Astrocyte (in vitro differentiated cells and primary cell): ENCODE results near the gene CCT8. TPM values are rescaled to one million over a fixed set of nuclear protein-coding genes. Genes with fewer than 3 reads are reported as not detected.
"Not testable (repeated sequence)": the region's sequence is repeated elsewhere in the genome, so short reads cannot be mapped to it uniquely, and the experiment has no call there.

Experiments
- DNase-seq: peaks from one replicate; pipeline ENCODE4 v3.0.0-alpha.2; 2010; ENCODE audit warnings: low read depth
- FAIRE-seq: peaks from 2 replicates; lab custom pipeline; 2011; peaks lifted over from hg19 to GRCh38; lab: Jason Lieb, UNC
- H2AFZ ChIP-seq: 2 replicates; pipeline ENCODE4 v1.6.0; 2012; ENCODE audit warnings: low read depth, low read length, inconsistent platforms
- H3K27ac ChIP-seq: 2 replicates; pipeline ENCODE4 v1.5.1; 2011; ENCODE audit warnings: low read depth, low read length, inconsistent platforms
- H3K27me3 ChIP-seq: 2 replicates; pipeline ENCODE4 v1.6.0; 2011; ENCODE audit warnings: low read length, inconsistent platforms; ENCODE audit not compliant: insufficient read depth
- H3K36me3 ChIP-seq: 2 replicates; pipeline ENCODE4 v1.5.1; 2011; ENCODE audit warnings: low read length, inconsistent platforms; ENCODE audit not compliant: insufficient read depth
- H3K4me1 ChIP-seq: 2 replicates; pipeline ENCODE4 v1.5.1; 2011; ENCODE audit warnings: low read length, inconsistent platforms; ENCODE audit not compliant: insufficient read depth
- H3K4me2 ChIP-seq: 2 replicates; pipeline ENCODE4 v1.6.0; 2012; ENCODE audit warnings: low read length, inconsistent platforms
- H3K4me3 ChIP-seq: 2 replicates; pipeline ENCODE4 v1.5.1; 2011; ENCODE audit warnings: low read depth, mild to moderate bottlenecking, low read length, inconsistent platforms; ENCODE audit not compliant: insufficient read depth
- H3K79me2 ChIP-seq: 2 replicates; pipeline ENCODE4 v1.6.0; 2012; ENCODE audit warnings: mild to moderate bottlenecking, low read length, inconsistent platforms; ENCODE audit not compliant: insufficient read depth
- H3K9ac ChIP-seq: 2 replicates; pipeline ENCODE4 v1.6.0; 2012; ENCODE audit warnings: mild to moderate bottlenecking, low read length, inconsistent platforms
- H3K9me3 ChIP-seq: 2 replicates; pipeline ENCODE4 v1.5.1; 2012; ENCODE audit warnings: low read depth, mild to moderate bottlenecking, low read length, inconsistent platforms; ENCODE audit not compliant: insufficient read depth
- H4K20me1 ChIP-seq: 2 replicates; pipeline ENCODE4 v1.6.0; 2012; ENCODE audit warnings: low read length, inconsistent platforms; ENCODE audit not compliant: insufficient read depth
- H3K27ac Mint-ChIP-seq: one replicate; pipeline ENCODE4 v1.8.0; 2021; ENCODE audit warnings: mild to moderate bottlenecking, mixed read lengths; ENCODE audit not compliant: unreplicated experiment
- H3K27me3 Mint-ChIP-seq: one replicate; pipeline ENCODE4 v1.8.0; 2021; ENCODE audit warnings: low read depth, mixed read lengths; ENCODE audit not compliant: unreplicated experiment
- H3K36me3 Mint-ChIP-seq: one replicate; pipeline ENCODE4 v1.8.0; 2021; ENCODE audit warnings: low read depth, mixed read lengths; ENCODE audit not compliant: unreplicated experiment
- H3K4me1 Mint-ChIP-seq: one replicate; pipeline ENCODE4 v1.8.0; 2021; ENCODE audit warnings: low read depth, mixed read lengths; ENCODE audit not compliant: unreplicated experiment
- H3K4me3 Mint-ChIP-seq: one replicate; pipeline ENCODE4 v1.8.0; 2021; ENCODE audit warnings: mild to moderate bottlenecking, moderate library complexity, mixed read lengths; ENCODE audit not compliant: unreplicated experiment
- H3K9me3 Mint-ChIP-seq: one replicate; pipeline ENCODE4 v1.8.0; 2021; ENCODE audit warnings: mild to moderate bottlenecking, mixed read lengths; ENCODE audit not compliant: unreplicated experiment
- EZH2 ChIP-seq: IDR thresholded peaks from 2 replicates; pipeline ENCODE4 v1.6.1; 2012; ENCODE audit warnings: mild to moderate bottlenecking, low read length, inconsistent platforms; ENCODE audit not compliant: insufficient read depth
- total RNA-seq: library from RNA; stranded (reverse); gene quantifications from 2 replicates; pipeline ENCODE4 v1.2.1, GENCODE V29; 2021
- TF ChIP-seq, protein P1 (sequence below): IDR thresholded peaks from 2 replicates; pipeline ENCODE4 v1.5.1; 2011; ENCODE audit warnings: low read depth, mild to moderate bottlenecking, inconsistent platforms, low read length, moderate library complexity; ENCODE audit not compliant: insufficient read depth

Gene CCT8
- total RNA-seq, 1 donor from 2014 or later = 198 TPM

DNA sequence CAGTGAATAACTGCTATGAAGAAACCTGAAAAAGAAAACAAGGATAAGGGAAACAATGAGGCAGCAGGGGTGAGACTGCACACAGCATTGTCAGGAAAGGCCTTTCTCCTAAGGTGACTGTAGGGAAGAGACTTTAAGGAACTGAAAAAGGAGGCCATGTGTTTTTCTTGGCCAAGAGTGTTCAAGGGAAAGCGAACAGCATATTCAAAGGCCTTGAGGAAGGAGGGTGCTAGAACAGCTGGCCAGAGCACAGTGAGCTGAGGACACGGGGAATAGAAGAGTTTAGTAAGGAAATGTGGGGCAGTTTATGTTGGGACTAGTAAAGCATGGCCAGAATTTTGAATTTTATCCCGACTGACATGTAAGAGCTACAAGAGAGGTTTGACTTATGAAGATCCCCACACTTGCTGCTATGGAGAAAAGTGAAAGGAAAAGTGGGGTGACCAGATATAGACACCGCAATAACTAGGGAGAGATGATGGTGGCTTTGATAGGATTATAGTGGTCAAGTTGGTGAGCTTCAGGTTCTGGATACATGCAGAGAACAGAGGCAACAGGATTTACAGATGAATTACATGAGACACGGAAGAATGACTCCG is 55.7 kb downstream of the CCT8 start:
- FAIRE-seq = no peak

DNA sequence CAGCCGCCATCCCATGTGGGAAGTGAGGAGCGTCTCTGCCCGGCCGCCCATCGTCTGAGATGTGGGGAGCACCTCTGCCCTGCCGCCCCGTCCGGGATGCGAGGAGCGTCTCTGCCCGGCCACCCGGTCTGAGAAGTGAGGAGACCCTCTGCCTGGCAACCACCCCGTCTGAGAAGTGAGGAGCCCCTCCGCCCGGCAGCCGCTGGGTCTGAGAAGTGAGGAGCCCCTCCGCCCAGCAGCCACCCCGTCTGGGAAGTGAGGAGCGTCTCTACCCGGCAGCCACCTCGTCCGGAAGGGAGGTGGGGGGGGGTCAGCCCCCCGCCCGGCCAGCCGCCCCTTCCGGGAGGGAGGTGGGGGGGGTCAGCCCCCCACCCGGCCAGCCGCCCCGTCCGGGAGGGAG is 62.2 kb downstream of the CCT8 start:
- not testable (repeated sequence) for H3K36me3 ChIP-seq, H4K20me1 ChIP-seq, FAIRE-seq, H3K27me3 Mint-ChIP-seq, H3K4me3 ChIP-seq, H3K36me3 Mint-ChIP-seq, H3K79me2 ChIP-seq, H3K27ac ChIP-seq, H3K9me3 Mint-ChIP-seq, H3K4me1 Mint-ChIP-seq, H3K4me2 ChIP-seq, H3K27me3 ChIP-seq, H3K27ac Mint-ChIP-seq, H3K4me1 ChIP-seq, H2AFZ ChIP-seq, H3K9ac ChIP-seq, H3K4me3 Mint-ChIP-seq, H3K9me3 ChIP-seq, DNase-seq

More for the DNA sequence above, 55.7 kb downstream of the CCT8 start:
- TF ChIP-seq EZH2 = no peak
- TF ChIP-seq, protein P1, sequence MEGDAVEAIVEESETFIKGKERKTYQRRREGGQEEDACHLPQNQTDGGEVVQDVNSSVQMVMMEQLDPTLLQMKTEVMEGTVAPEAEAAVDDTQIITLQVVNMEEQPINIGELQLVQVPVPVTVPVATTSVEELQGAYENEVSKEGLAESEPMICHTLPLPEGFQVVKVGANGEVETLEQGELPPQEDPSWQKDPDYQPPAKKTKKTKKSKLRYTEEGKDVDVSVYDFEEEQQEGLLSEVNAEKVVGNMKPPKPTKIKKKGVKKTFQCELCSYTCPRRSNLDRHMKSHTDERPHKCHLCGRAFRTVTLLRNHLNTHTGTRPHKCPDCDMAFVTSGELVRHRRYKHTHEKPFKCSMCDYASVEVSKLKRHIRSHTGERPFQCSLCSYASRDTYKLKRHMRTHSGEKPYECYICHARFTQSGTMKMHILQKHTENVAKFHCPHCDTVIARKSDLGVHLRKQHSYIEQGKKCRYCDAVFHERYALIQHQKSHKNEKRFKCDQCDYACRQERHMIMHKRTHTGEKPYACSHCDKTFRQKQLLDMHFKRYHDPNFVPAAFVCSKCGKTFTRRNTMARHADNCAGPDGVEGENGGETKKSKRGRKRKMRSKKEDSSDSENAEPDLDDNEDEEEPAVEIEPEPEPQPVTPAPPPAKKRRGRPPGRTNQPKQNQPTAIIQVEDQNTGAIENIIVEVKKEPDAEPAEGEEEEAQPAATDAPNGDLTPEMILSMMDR = no peak
- H3K27me3 Mint-ChIP-seq = no peaks in the 10 kb centered on the region
- peaks cover 26% of the 10 kb centered on the region for H3K79me2 ChIP-seq
- H3K36me3 ChIP-seq = no peaks in the 10 kb centered on the region
- peak overlapping the region; percentile 96 for H3K4me3 ChIP-seq
- no peaks in the 10 kb centered on the region for H4K20me1 ChIP-seq
- peaks cover 8% of the 10 kb centered on the region for H3K4me1 ChIP-seq
- no peaks in the 10 kb centered on the region for H3K27me3 ChIP-seq
- H3K4me2 ChIP-seq = peak overlapping the region; percentile 92
- H3K4me3 Mint-ChIP-seq = peak overlapping the region; percentile 83
- peak overlapping the region; percentile 29 for H3K27ac Mint-ChIP-seq
- no peak overlapping the region for H3K9ac ChIP-seq
- no peaks in the 10 kb centered on the region for H3K9me3 ChIP-seq
- no peaks in the 10 kb centered on the region for H3K9me3 Mint-ChIP-seq
- H3K4me1 Mint-ChIP-seq = no peaks in the 10 kb centered on the region
- DNase-seq = no peak
- no peak overlapping the region for H3K27ac ChIP-seq
- H3K36me3 Mint-ChIP-seq = no peaks in the 10 kb centered on the region
- H2AFZ ChIP-seq = no peak overlapping the region

DNA sequence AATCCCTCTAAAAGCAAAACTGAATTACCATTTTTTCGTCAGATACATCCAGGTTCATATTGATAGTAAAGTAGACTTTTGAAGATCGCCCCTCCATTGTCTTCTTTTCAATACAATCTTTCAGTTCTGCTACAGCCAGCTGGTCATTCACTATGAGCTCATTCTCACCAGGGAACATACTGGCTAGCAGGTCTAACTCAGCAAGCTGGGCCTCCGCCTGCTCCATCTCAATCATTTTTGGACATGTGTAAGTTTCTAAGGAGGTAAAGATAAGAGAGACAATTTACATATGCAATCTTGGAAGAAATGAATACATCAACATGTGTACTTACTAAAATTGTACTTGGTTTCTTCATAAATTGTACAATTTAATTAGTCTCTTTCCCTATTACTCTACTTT is 65.1 kb downstream of the CCT8 start:
- H3K36me3 ChIP-seq = peaks cover 8% of the 10 kb centered on the region
- no peak overlapping the region for H3K9ac ChIP-seq
- no peaks in the 10 kb centered on the region for H3K9me3 ChIP-seq
- H3K4me3 ChIP-seq = no peak overlapping the region
- H4K20me1 ChIP-seq = no peaks in the 10 kb centered on the region
- H3K27ac ChIP-seq = no peak overlapping the region
- no peaks in the 10 kb centered on the region for H3K9me3 Mint-ChIP-seq
- peaks cover 3% of the 10 kb centered on the region for H3K4me1 Mint-ChIP-seq
- no peak overlapping the region for H3K4me3 Mint-ChIP-seq
- H3K27ac Mint-ChIP-seq = peak overlapping the region; percentile 86
- no peaks in the 10 kb centered on the region for H3K79me2 ChIP-seq
- peaks cover 2% of the 10 kb centered on the region for H3K36me3 Mint-ChIP-seq
- no peak for FAIRE-seq
- TF ChIP-seq EZH2 = no peak
- TF ChIP-seq, protein P1 = no peak
- H3K4me1 ChIP-seq = no peaks in the 10 kb centered on the region
- no peaks in the 10 kb centered on the region for H3K27me3 Mint-ChIP-seq
- H3K4me2 ChIP-seq = no peak overlapping the region
- no peaks in the 10 kb centered on the region for H3K27me3 ChIP-seq
- no peak for DNase-seq
- no peak overlapping the region for H2AFZ ChIP-seq
